Bone marrow (tissue), 2 donors: ENCODE results near the gene KIF2A.

Experiments used
- DNase-seq, 2 donors: peaks; one replicate each; lab custom pipeline; 2025; lab: John Stamatoyannopoulos, UW

The KIF2A gene

GRCh38 chr5:62385131-62385530, 79.1 kb downstream of the KIF2A start:
- DNase-seq = no peak

- DNase-seq = no peak
Observed at GRCh38 chr5:62385816-62386400, 79.9 kb downstream of the KIF2A start.

GRCh38 chr5:62386824-62387223, 80.8 kb downstream of the KIF2A start:
- no peak for DNase-seq

- no peak for DNase-seq
Observed at GRCh38 chr5:62395210-62395950, 89.4 kb downstream of the KIF2A start.

GRCh38 chr5:62403411-62404250, 97.6 kb downstream of the KIF2A start, which contains the start of gene DIMT1:
Gene DIMT1 (minus strand): TSS chr5:62403905. CDS start chr5:62403772, 133 bp downstream.
- DNase-seq = peak; percentile 79 to 98

- peak; percentile 93 to 99 for DNase-seq
Observed at GRCh38 chr5:62412549-62413329, 106.7 kb downstream of the KIF2A start, which contains the start of gene IPO11. Gene IPO11 (plus strand): TSS chr5:62412763. CDS start chr5:62437280, 24,517 bp downstream.

GRCh38 chr5:62413711-62414110, 107.7 kb downstream of the KIF2A start:
- DNase-seq = no peak

- DNase-seq = no peak
Observed at GRCh38 chr5:62418462-62419076, 112.6 kb downstream of the KIF2A start.

GRCh38 chr5:62419609-62420008, 113.6 kb downstream of the KIF2A start:
- DNase-seq = no peak

- DNase-seq = no peak
Observed at GRCh38 chr5:62421414-62421813, 115.4 kb downstream of the KIF2A start.

GRCh38 chr5:62424763-62425162, 118.8 kb downstream of the KIF2A start:
- no peak for DNase-seq

GRCh38 chr5:62431735-62432620, 126.0 kb downstream of the KIF2A start:
- no peak for DNase-seq

- no peak for DNase-seq
Observed at GRCh38 chr5:62432621-62433064, 126.6 kb downstream of the KIF2A start.
